Tibial nerve (tissue), 4 donors: ENCODE results near the gene EZH2. TPM values are rescaled to one million over a fixed set of nuclear protein-coding genes. Genes with fewer than 3 reads are reported as not detected.

Source experiments
- DNase-seq, 2 donors: peaks; one replicate each; pipeline ENCODE4 v3.0.0-alpha.2; 2019; ENCODE audit warnings: low spot score in 2 of 2
- H3K27ac ChIP-seq, 4 donors: fragments of 200-600 bp; sonication (generic) in 3 of 4; one replicate each; pipeline ENCODE4 v1.5.1; 2017 to 2019; ENCODE audit warnings: mild to moderate bottlenecking in 1 of 4
- H3K27me3 ChIP-seq, 2 donors: fragments of 200-600 bp; sonication (generic) in 1 of 2; one replicate each; pipeline versions ENCODE4 v1.5.1 to v1.6.0; 2017 to 2019
- H3K36me3 ChIP-seq, 3 donors: fragments of 200-600 bp; sonication (generic); one replicate each; pipeline ENCODE4 v1.5.1; 2018 to 2019
- H3K4me1 ChIP-seq, 4 donors: fragments of 200-600 bp; sonication (generic) in 3 of 4; one replicate each; pipeline ENCODE4 v1.5.1; 2017 to 2019
- H3K4me3 ChIP-seq, 4 donors: fragments of 200-600 bp; sonication (generic) in 3 of 4; one replicate each; pipeline ENCODE4 v1.5.1; 2017 to 2019; ENCODE audit warnings: mild to moderate bottlenecking in 1 of 4, moderate library complexity in 1 of 4
- H3K9me3 ChIP-seq, 4 donors: fragments of 200-600 bp; sonication (generic) in 3 of 4; one replicate each; pipeline ENCODE4 v1.5.1; 2017 to 2019
- EP300 ChIP-seq, 2 donors: sonication (generic); formaldehyde crosslinking; IDR thresholded peaks; one replicate each; pipeline ENCODE4 v1.6.1; 2017; ENCODE audit warnings: antibody characterized with exemption in 2 of 2, mild to moderate bottlenecking in 1 of 2
- POLR2A ChIP-seq, 2 donors: fragments of 450-650 bp; IDR thresholded peaks; one replicate each; pipeline ENCODE4 v1.6.1; 2017; ENCODE audit warnings: antibody characterized with exemption in 2 of 2, mild to moderate bottlenecking in 2 of 2, moderate library complexity in 2 of 2
- WGBS, 2 donors: methylation state at CpG; one replicate each; pipeline ENCODE4 v1.1.5; 2018; 5-methylcytosine and 5-hydroxymethylcytosine counted together
- total RNA-seq, 4 donors: library from RNA; depleted of rRNA; stranded (reverse); fragments of >200 nt; gene quantifications; one replicate each; pipeline ENCODE4 v1.1.0, GENCODE V29; 2016
- TF ChIP-seq, protein P1 (sequence below), 5 experiments: fragments of 200-600 bp in 3 of 5; fragments of 450-650 bp in 2 of 5; sonication (generic) in 3 of 5; IDR thresholded peaks; one replicate each; pipeline ENCODE4 v1.5.1; 2016 to 2019; ENCODE audit warnings: antibody characterized with exemption in 5 of 5, mild to moderate bottlenecking in 3 of 5, moderate library complexity in 2 of 5

The EZH2 gene
- total RNA-seq, 4 donors from 2014 or later: 1.5 to 7.5 (median 3.3) TPM

DNA sequence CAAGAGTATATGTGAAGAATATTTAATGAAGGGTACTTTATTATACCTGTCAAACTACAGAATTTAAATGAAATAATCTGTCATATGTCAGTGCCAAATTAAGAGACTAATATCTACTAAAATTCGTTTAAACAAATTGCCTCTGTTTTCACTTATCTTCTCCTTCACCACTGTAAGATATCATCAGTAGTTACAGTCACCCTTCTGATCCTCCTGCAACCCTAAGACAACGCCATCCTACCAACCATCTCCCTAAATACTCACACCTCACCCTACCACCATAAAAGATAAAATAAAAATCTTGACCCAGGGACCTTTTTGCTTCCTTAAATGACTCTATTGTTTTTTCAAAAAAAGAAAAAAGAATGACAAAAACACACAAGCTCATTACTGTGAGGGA is 20.8 kb downstream of the EZH2 start:
- H3K27me3 ChIP-seq: no peaks in the 10 kb centered on the region
- no peaks in the 10 kb centered on the region for H3K36me3 ChIP-seq
- DNase-seq: no peak
- TF ChIP-seq POLR2A (IDR thresholded peaks at IDR 0.05) (no peak), EP300 (IDR thresholded peaks at IDR 0.05) (no peak)
- TF ChIP-seq, protein P1, sequence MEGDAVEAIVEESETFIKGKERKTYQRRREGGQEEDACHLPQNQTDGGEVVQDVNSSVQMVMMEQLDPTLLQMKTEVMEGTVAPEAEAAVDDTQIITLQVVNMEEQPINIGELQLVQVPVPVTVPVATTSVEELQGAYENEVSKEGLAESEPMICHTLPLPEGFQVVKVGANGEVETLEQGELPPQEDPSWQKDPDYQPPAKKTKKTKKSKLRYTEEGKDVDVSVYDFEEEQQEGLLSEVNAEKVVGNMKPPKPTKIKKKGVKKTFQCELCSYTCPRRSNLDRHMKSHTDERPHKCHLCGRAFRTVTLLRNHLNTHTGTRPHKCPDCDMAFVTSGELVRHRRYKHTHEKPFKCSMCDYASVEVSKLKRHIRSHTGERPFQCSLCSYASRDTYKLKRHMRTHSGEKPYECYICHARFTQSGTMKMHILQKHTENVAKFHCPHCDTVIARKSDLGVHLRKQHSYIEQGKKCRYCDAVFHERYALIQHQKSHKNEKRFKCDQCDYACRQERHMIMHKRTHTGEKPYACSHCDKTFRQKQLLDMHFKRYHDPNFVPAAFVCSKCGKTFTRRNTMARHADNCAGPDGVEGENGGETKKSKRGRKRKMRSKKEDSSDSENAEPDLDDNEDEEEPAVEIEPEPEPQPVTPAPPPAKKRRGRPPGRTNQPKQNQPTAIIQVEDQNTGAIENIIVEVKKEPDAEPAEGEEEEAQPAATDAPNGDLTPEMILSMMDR (IDR thresholded peaks at IDR 0.05): no peak
- 76 to 79% methylated on average over 2 of the region's 2 CpGs for WGBS, 2 donors
- H3K4me1 ChIP-seq: no peaks in the 10 kb centered on the region
- peaks cover 0 to 14% (median 6%) of the 10 kb centered on the region in 4 donors for H3K9me3 ChIP-seq
- H3K27ac ChIP-seq: no peak overlapping the region
- no peak overlapping the region for H3K4me3 ChIP-seq

DNA sequence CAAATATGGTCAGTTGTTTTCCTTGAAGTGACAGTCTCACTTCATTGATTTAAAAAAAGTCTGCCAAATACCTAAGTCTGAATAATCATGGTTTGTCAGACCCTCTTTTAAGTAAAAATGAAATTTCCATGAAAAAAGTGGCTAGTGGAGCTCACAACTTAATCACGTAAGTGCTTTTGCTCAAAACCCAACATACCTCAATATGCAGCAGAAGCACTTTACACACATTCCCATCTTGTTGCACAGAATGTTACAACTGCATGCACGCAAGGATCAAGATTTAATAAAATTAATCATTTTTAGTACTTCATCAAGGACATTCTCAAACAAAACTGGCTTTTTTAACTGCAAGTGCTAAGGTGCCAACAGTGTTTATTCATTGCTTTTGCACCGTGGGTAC is 21.6 kb downstream of the EZH2 start:
- Histone ChIP-seq H3K27me3 (no peaks in the 10 kb centered on the region), H3K36me3 (no peaks in the 10 kb centered on the region), H3K4me1 (no peaks in the 10 kb centered on the region), H3K27ac (no peak overlapping the region), H3K4me3 (no peak overlapping the region), H3K9me3 (peaks cover 0 to 6% (median 2%) of the 10 kb centered on the region in 4 donors)
- DNase-seq: no peak
- TF ChIP-seq POLR2A (IDR thresholded peaks at IDR 0.05) (no peak), EP300 (IDR thresholded peaks at IDR 0.05) (no peak)
- TF ChIP-seq, protein P1 (IDR thresholded peaks at IDR 0.05): no peak
- 79 to 81% methylated on average over 3 of the region's 3 CpGs for WGBS, 2 donors

DNA sequence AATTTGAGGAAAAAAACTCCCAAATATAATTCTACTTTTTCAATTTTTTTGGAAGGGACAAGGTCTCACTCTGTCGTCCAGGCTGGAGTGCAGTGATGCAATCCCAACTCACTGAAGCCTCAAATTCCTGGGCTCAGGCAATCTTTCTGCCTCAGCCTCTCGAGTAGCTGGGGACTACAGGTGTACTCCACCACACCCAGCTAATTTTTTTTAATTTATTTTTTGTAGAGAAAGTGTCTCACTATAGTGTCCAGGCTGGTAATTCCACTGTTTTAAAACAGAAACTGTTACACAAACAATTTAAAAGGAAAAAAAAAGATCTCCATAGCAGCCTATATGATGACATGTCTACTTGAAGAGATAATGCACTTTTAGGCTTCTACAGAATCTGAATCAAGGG is 25.6 kb downstream of the EZH2 start:
- no peaks in the 10 kb centered on the region for H3K9me3 ChIP-seq
- 94 to 96% methylated on average over 2 of the region's 2 CpGs for WGBS, 2 donors
- no peak for DNase-seq
- H3K4me3 ChIP-seq: no peak overlapping the region
- TF ChIP-seq EP300 (IDR thresholded peaks at IDR 0.05): no peak
- TF ChIP-seq, protein P1 (IDR thresholded peaks at IDR 0.05): no peak
- TF ChIP-seq POLR2A (IDR thresholded peaks at IDR 0.05): no peak
- H3K27ac ChIP-seq: no peak overlapping the region
- H3K4me1 ChIP-seq: no peaks in the 10 kb centered on the region
- H3K27me3 ChIP-seq: no peaks in the 10 kb centered on the region
- no peaks in the 10 kb centered on the region for H3K36me3 ChIP-seq

DNA sequence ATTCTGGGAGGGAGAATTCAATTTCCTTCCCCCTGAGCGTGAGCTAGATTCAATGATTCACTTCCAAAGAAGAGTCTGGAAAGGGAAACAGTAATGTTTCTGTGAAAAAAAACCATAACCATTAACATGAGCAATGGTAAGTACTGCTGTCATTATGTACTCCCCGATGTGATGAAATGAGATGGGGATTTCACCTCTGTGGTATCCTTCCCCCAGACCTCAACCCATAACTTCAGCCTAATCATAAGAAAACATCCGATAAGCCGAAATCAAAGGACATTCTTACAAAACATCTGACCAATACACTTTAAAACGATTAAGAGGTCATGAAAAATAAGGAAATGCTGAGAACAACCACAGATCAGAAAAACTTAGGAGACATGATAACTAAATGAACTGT is 27.2 kb downstream of the EZH2 start:
- DNase-seq: no peak
- H3K9me3 ChIP-seq: no peaks in the 10 kb centered on the region
- H3K4me3 ChIP-seq: no peak overlapping the region
- H3K27ac ChIP-seq: no peak overlapping the region
- TF ChIP-seq, protein P1 (IDR thresholded peaks at IDR 0.05): no peak
- no peak for TF ChIP-seq POLR2A (IDR thresholded peaks at IDR 0.05)
- no peak for TF ChIP-seq EP300 (IDR thresholded peaks at IDR 0.05)
- WGBS, 2 donors: 85 to 86% methylated on average over 5 of the region's 5 CpGs
- H3K27me3 ChIP-seq: no peaks in the 10 kb centered on the region
- H3K4me1 ChIP-seq: no peaks in the 10 kb centered on the region
- H3K36me3 ChIP-seq: no peaks in the 10 kb centered on the region

DNA sequence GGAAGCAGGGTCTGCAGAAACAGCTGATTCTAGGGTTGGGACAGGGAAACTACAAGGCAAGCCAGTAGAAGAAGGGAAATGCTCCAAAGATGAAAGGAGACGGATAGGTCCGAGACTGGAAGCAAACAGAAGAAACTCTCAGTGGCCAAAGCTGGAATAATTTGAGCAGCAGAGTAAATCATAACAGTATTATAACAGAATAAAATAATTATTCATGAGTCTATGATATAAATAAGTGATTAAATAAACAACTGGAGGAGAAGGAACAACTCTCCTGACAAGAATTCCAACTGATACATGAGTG is 27.6 kb downstream of the EZH2 start:
- no peak overlapping the region for H3K4me3 ChIP-seq
- no peaks in the 10 kb centered on the region for H3K36me3 ChIP-seq
- no peaks in the 10 kb centered on the region for H3K9me3 ChIP-seq
- TF ChIP-seq EP300 (IDR thresholded peaks at IDR 0.05) (no peak), POLR2A (IDR thresholded peaks at IDR 0.05) (no peak)
- TF ChIP-seq, protein P1 (IDR thresholded peaks at IDR 0.05): peak in 2 of 5 experiments; percentile 5 to 6
- H3K27me3 ChIP-seq: no peaks in the 10 kb centered on the region
- 78 to 80% methylated on average over 2 of the region's 2 CpGs for WGBS, 2 donors
- H3K4me1 ChIP-seq: no peaks in the 10 kb centered on the region
- H3K27ac ChIP-seq: no peak overlapping the region
- no peak for DNase-seq
